Skin of body (tissue), 2 donors: ENCODE results near the gene SPDYE6. TPM values are rescaled to one million over a fixed set of nuclear protein-coding genes. Genes with fewer than 3 reads are reported as not detected.
"Not testable (repeated sequence)": the region's sequence is repeated elsewhere in the genome, so short reads cannot be mapped to it uniquely, and the experiment has no call there.

ENCODE experiments used
- DNase-seq: peaks from one replicate; lab custom pipeline; 2025; lab: John Stamatoyannopoulos, UW
- total RNA-seq: library from RNA; depleted of rRNA; stranded (reverse); fragments of >200 nt; gene quantifications from one replicate; pipeline ENCODE4 v1.2.3, GENCODE V29; 2014

The SPDYE6 gene
- total RNA-seq, 1 donor from 2014 or later: not detected

DNA sequence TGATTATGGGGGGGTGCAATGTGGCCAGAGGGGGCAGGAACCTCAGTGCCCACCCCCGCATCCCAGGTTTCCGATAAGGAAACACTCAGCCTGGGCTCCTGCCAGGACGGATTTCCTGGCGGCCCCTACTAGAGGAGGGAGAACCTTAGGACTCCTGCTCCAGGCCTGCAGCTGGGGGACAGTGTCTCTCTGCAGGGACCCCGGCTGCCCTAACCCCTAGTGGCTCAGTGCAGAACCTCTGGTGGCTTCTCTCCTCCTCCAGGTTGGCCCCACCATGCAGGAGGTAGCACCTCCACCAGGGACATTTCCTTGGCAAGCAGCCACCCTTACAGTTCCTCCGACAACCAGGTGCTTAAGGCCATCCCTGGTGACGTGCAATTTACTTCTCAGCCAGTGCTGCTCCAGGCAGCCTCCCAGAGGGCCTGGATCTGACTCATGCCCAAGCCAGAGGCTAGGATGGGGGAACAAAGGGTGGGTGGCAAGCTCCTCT is 37.7 kb downstream of the SPDYE6 start:
- no peak for DNase-seq

DNA sequence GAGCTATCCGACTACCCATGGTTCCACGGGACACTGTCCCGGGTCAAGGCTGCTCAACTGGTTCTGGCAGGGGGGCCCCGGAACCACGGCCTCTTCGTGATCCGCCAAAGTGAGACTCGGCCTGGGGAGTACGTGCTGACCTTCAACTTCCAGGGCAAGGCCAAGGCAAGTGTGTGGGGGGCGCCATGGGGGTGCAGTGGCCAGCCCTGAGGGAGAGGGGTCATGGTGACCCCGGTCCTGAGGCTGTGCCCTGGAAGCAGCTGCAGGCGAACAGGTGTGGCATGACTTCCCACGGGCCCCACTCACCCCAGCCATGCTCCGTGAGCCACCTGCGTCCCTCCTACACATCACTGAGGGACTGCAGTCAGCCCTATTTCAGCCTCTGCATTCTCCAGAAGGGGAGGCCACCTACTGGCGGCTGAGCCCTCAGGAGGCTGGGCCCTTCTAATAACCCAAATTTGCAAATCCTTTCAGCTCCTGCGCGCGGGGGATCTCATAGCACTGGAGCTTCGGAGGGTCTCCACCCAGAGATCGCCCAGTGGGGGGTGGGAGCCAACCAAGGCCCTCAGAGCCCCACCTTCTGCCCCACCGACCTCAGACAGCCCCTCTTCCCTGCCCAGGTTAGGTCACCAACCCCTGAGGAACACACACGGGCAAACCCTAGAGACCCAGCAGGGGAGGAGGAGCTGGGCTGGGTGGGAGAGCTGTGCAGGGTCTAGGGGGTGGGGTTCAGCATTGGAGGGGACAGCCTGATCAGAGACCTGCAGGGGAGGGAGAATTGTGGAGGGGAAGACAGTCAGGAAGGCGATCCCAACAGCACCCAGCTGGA is 38.8 kb downstream of the SPDYE6 start:
- DNase-seq: no peak

DNA sequence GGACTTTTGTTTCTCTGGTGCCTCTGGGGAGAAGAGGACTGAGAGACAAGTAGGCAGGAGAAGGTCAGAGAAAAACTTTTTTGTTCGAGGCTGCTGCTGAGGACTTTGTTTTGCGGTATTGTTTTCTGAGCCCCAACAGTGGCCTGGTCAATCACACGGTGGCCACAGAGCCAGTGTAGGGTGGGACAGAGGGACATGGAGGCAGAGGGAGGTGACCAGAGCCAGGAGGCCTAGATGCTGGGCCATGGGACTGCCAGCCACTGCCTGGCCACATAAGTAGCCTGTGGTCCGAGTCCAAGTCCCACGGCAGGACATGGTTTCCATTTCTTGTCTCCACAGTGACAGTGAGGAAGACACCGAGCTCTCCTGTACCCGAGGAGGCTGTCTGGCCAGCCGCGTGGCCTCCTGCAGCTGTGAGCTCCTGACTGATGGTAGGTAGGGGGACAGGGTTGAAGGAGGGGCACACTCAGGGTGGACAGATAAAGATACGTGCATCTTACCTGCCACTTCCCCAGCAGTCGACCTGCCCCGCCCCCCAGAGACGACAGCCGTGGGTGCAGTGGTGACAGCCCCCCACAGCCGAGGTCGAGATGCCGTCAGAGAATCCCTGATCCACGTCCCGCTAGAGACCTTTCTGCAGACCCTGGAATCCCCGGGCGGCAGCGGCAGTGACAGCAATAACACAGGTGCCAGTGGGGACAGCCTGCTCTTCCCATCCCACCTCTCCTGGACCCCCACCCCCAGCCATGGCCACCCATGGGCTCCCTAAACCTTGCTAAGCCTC is 42.1 kb downstream of the SPDYE6 start:
- no peak for DNase-seq

GRCh38 chr7:102312317-102312716 is 43.9 kb downstream of the SPDYE6 start:
- DNase-seq: no peak

GRCh38 chr7:102310414-102310815 is 45.8 kb downstream of the SPDYE6 start:
- no peak for DNase-seq

DNA sequence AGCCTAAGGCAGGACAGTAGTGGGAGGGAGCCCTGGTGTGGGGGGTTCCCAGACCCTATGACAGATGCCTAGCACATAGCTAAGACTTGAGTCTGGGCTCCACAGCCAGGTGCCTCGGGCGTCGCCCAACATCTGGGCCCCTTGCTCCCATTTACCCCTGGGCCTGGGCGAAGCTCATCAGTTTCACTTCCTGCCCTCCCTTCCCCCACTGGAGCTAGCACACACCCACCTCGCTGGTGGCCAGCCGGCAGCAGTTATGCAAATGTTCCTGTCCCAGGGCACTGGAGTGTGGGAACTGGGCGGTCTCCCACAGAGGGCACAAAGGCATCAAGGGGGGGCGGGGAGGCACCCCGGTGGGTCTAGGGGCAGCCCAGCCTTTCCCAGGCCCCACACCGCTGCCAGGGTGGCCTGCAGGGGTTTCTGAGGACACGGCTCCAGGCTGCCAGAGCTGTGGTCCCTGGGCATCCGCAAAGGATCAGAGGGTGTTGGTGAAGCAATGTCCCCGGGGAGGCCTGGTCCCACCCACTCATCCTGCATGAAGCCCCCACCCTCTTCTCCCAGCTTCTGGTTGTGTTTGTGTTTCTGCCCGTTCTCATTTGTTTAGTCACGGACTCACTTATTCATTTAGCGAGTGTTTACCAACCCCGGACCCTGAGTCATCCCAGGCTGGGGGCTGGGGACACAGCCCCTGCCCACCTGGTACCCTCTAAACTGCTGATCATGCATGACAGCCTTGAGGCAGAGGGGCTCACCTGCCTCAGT is 49.1 kb downstream of the SPDYE6 start:
- no peak for DNase-seq

GRCh38 chr7:102305414-102306268 is 50.6 kb downstream of the SPDYE6 start:
- no peak for DNase-seq

- no peak for DNase-seq
These were observed 51.6 kb downstream of the SPDYE6 start for GRCh38 chr7:102304668-102305067.

GRCh38 chr7:102303669-102304422 is 52.4 kb downstream of the SPDYE6 start:
- peak; percentile 14 for DNase-seq

DNA sequence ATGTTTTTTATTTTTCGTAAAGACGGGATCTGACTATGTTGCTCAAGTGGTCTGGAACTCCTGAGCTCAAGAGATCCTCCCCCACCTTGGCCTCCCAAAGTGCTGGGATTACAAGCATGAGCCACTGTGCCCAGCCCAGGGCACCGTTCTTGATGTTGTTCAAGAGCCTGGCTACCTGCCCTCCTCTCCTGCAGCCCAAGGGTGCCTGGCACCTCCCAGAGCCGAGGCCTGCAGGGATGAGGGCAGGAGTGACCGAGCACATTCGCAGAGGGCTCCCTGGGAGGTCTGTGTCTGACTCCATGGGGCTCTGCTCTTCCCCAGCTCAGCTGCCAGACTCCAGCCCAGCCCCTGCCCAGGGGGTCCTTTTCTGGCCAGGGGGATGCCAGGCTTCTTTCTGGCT is 54.2 kb downstream of the SPDYE6 start:
- DNase-seq: no peak

GRCh38 chr7:102301367-102301766 is 54.9 kb downstream of the SPDYE6 start:
- not testable (repeated sequence) for DNase-seq

GRCh38 chr7:102300643-102301221 is 55.5 kb downstream of the SPDYE6 start:
- DNase-seq: no peak

- DNase-seq: no peak
These were observed 58.6 kb downstream of the SPDYE6 start for GRCh38 chr7:102297487-102298218.

DNA sequence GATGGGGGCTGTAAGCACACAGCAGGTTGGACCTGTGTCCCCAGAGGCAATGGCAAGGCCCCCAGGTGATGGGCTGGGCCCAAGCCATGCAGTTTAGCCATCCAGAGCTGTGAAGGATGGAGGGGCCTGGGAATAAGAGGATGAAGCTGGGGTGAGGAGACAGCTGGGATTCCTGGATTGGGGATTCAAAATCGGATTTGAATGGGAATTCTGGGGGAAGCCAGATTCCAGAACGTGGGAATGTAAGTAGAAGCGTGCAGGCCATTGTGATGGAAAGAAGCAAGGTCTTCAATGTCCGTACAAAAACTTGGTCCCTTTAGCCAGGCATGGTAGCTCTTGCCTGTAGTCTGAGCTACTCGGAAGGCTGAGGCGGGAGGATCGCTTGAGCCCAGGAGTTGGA is 59.7 kb downstream of the SPDYE6 start:
- no peak for DNase-seq

DNA sequence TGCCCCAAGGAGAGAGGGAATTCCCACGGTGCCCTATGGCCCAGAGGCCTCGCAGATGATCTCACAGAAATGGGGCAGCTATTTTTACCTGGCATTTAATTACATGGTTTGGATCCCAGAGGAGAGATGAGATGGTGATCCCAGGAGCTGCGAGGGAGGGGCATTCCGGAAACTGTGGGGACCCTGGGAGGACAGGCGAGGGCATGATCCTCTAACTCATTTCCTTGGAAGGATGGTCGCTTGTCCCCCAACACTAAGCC is 60.1 kb downstream of the SPDYE6 start:
- DNase-seq: no peak
